GM19099 (cell line): ENCODE results near the gene CDKL4.

Experiments
- POLR2A ChIP-seq: IDR thresholded peaks from 3 replicates; pipeline ENCODE4 v1.6.1; 2011; ENCODE audit warnings: low read depth; ENCODE audit not compliant: insufficient read length; ENCODE audit errors: extremely low read depth

The CDKL4 gene

DNA sequence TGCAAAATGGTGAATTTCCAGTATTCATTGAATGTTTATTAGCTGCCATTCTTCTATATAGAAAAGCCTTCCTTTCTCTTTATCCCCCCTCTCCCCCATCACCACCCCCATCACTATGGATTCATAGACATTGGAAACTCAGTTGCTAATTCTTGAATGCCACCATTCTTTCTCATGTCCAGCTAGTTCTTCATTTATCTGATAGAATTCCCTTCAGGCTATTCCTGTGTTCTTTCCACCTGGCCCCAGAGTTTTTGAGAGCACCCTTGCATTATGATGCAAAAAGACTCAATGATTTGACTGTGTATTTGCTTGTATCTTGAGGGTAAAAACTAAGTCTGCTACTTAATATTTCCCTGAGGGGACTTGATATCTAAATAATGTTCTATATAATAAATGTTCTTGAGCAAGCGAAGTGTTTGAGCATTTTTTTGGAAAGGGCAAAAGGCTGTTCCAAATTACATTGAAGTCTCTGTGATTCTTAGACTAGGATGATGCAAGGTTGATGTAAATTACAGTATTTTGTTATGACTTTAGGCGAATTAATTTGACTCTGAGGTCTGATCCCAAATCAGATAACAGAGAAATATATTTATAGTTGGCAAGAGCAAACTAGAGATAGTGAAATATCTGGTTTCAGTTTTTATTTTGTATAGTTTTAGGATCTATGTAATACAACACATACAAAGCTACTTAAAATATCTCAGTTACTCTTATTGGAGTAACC, 104.1 kb downstream of the CDKL4 start:
- TF ChIP-seq POLR2A, result no peak

DNA sequence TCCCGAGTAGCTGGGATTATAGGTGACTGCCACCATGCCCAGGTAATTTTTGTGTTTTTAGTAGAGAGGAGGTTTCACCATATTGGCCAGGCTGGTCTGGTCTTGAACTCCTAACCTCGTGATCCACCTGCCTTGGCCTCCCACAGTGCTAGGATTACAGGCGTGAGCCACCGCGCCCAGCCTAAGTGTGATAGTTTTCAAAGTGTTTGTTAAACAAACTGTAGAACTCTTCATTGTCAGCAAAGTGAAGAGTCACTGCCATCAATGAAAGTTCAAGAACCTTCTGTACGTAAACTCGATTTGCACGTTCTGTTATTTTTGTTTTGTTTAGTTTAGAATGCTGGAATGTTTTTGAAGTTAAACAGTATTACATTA, 104.9 kb downstream of the CDKL4 start:
- no peak for TF ChIP-seq POLR2A

DNA sequence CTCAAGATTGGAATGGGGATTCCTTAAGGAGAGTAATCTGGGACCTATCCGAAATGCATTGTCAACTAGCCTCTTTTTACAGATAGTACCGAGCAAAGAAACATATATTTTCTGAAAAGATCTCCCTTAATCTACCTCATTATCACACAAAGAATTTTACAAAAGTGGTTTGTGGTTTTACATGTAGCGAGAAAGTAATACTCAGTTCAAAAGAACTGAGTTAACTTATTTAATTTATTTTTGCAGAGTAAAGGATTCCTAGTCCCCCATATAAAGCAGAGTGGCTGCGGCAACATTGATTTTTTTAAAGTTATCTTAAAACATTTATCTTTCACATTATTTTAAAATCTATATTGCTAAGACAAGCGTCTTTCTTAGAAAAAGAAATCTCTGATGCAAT, 107.0 kb downstream of the CDKL4 start:
- TF ChIP-seq POLR2A, result no peak

DNA sequence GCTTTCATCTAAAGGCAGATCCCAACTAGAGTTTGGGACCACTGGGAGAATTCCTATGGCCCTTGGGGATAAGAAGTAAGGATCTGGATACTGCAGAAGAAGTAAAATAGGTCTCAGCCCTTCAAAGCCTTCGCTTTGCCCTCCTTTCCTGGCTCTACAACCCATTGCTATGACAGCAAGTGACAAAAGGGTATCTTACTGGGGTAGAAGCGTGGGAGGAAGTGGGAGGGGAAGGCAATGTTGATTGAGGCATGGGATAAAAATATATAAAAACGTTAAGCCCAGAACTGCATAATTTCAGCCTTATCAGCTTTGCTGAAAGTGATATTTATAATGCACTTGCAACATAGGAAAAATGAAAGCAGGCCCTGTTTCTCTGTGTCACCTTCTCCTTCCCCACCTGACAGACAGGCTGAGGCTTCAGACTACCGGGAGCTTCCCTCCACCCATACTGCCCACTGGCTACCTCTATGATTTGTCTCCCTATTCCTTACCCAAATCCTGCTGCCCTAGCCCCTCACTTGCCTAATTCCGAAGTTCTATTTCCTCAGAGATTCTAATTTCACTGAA, 108.0 kb downstream of the CDKL4 start:
- no peak for TF ChIP-seq POLR2A

DNA sequence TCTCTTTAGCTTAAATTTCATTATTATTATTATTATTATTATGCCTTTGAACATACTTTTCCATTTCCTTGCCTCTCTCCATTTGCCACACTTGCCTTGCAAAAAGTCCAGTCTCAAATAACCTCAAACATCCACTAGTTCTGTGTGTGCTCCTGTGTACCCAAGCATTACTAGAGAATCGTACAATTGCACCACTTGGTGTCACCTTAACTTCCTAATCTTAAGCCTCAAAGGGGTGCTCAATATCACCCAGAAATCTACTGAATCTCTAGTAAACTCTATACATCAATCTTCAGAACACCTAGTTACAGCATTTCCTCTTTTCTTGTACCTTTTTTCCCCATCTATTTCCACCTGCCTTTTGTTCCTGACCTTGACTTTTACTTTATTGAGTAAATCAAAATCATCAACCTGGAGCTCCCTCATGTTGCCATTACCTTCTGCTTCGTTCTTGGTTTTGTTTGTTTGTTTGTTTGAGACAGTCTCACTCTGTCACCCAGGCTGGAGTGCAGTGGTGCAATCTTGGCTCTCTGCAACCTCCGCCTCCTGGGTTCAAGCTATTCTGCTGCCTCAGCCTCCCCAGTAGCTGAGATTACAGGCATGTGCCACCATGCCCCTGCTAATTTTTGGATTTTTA, 110.4 kb downstream of the CDKL4 start:
- TF ChIP-seq POLR2A, result no peak

DNA sequence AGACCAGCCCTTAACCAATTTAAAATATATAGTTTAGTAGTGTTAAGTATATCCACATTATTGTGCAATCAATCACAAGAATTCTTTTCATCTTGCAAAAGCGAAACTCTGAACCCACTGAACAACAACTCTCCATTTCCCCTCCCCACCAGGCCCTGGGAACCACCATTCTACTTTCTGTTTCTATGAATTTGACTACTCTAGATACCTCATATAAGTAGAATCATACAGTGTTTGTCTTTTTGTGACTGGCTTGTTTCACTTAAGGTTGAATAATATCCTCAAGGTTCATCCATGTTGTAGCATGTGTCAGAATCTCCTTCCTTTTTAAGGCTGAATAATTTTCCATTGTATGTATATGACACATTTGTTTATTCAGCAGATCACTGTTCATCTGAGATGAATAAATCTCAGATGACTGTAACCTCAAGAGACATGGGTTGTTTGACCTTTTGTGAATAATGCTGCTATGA, 114.8 kb downstream of the CDKL4 start:
- TF ChIP-seq POLR2A, result no peak

DNA sequence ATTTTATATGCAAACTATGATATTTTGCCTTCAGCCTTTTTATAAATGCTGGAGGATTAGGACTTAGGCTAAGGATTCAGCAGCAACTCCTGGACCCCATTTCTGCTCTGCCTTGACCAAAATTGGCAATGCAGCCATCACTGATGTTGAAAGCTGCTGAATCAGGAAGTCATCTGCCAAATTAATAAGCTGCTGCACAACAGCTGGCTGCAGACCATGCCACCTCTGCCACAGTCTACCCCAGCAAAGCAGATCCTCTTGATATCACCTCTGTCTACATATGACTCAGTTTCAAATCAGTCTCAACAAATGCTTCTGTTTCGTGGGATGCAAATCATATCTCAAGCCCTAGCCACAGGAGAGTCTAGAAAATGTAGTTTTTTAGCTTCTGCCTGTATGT, 115.8 kb downstream of the CDKL4 start:
- TF ChIP-seq POLR2A, result no peak
